ENCODE measurements around the gene EFEMP1. TPM values are rescaled to one million over a fixed set of nuclear protein-coding genes. Genes with fewer than 3 reads are reported as not detected.

Gene EFEMP1
- total and polyA plus RNA-seq, 2 of the 13 experiments (the other 11 are each of a cell fraction or from before 2014, with no cell fraction given), result not detected

DNA sequence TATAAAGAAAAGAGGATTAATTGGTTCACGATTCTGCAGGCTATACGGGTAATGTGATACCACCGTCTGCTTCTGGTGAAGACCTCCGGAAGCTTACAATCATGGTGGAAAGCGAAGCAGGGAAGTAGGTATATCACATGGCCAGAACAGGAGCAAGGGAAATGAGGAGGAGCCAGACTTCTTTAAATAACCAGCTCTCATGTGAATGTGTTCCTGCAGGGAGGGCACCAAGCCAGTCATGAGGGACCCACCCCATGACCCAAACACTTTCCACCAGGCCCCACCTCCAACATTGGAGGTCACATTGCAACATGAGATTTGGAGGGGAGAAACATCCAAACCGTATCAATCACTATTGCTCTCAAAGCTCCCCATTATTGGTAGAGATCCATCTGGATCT lies 61.8 kb downstream of the EFEMP1 start:
- Histone ChIP-seq H3K36me3 (replicated peaks in 1 of 2; ENCODE audit: control insufficient read depth in 1 of 2, insufficient read depth in 2 of 2, low read length in 2 of 2) (no peaks in the 10 kb centered on the region), H3K4me1 (ENCODE audit: insufficient read depth, low read length) (no peaks in the 10 kb centered on the region), H2AFZ (ENCODE audit: low read length) (no peak overlapping the region), H3K4me3 (replicated peaks in 1 of 3; ENCODE audit: insufficient read depth in 1 of 3, low read depth in 2 of 3, low read length in 3 of 3) (no peak overlapping the region), H3K79me2 (ENCODE audit: insufficient read depth, low read length) (no peaks in the 10 kb centered on the region), H3K9me3 (ENCODE audit: low read length) (no peaks in the 10 kb centered on the region), H3K27me3 (ENCODE audit: control insufficient read depth in 1 of 2, insufficient read depth in 2 of 2, low read length in 2 of 2) (no peaks in the 10 kb centered on the region), H3K27ac (ENCODE audit: extremely low read length, insufficient read depth, low read length) (no peak overlapping the region), H4K20me1 (ENCODE audit: insufficient read depth, low read length) (no peaks in the 10 kb centered on the region), H3K9ac (ENCODE audit: insufficient read depth, low read depth, low read length) (no peak overlapping the region), H3K4me2 (ENCODE audit: low read depth, low read length) (no peak overlapping the region)
- FAIRE-seq (no peak), ATAC-seq (no peak), DNase-seq (ENCODE audit: low spot score) (no peak)
- ChIA-PET CTCF (ENCODE audit: low intra/inter-chr PET ratio, low total read pairs) (no interaction called here), POLR2A (no interaction called here)
- no TSS peak for BruUV-seq (replicated peaks)
- in situ Hi-C loops (cut with HindIII; ENCODE audit: extremely low pct_ligation_motif_present, low pct_unique_long_range_greater_than_20kb), result no loop called here
- intact Hi-C loops (cut with micrococcal nuclease; ENCODE audit: unreplicated experiment), result no loop called here
- 18% methylated on average over 6 of the region's 6 CpGs for WGBS (ENCODE audit: low lambda C conversion rate)
- TF ChIP-seq SP1 (IDR thresholded peaks at IDR 0.05) (no peak), SP1 (CRISPR knock-in tag; IDR thresholded peaks at IDR 0.05) (no peak), ATM (IDR thresholded peaks at IDR 0.05; ENCODE audit: borderline replicate concordance) (no peak), ZNF10 (CRISPR knock-in tag; IDR thresholded peaks at IDR 0.05; ENCODE audit: borderline replicate concordance, low read depth) (no peak), HNF4A (CRISPR knock-in tag; IDR thresholded peaks at IDR 0.05) (no peak), IKZF5 (CRISPR knock-in tag; IDR thresholded peaks at IDR 0.05) (no peak), ZNF546 (CRISPR knock-in tag; conservative IDR thresholded peaks at IDR 0.05) (no peak), ZNF75D (CRISPR knock-in tag; IDR thresholded peaks at IDR 0.05; ENCODE audit: borderline replicate concordance) (no peak), ZNF24 (IDR thresholded peaks at IDR 0.05) (no peak), RERE (CRISPR knock-in tag; IDR thresholded peaks at IDR 0.05; ENCODE audit: low read depth) (no peak)
- TF ChIP-seq, protein P1, sequence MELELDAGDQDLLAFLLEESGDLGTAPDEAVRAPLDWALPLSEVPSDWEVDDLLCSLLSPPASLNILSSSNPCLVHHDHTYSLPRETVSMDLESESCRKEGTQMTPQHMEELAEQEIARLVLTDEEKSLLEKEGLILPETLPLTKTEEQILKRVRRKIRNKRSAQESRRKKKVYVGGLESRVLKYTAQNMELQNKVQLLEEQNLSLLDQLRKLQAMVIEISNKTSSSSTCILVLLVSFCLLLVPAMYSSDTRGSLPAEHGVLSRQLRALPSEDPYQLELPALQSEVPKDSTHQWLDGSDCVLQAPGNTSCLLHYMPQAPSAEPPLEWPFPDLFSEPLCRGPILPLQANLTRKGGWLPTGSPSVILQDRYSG (CRISPR knock-in tag; IDR thresholded peaks at IDR 0.05), result no peak
- TF ChIP-seq, protein P2, sequence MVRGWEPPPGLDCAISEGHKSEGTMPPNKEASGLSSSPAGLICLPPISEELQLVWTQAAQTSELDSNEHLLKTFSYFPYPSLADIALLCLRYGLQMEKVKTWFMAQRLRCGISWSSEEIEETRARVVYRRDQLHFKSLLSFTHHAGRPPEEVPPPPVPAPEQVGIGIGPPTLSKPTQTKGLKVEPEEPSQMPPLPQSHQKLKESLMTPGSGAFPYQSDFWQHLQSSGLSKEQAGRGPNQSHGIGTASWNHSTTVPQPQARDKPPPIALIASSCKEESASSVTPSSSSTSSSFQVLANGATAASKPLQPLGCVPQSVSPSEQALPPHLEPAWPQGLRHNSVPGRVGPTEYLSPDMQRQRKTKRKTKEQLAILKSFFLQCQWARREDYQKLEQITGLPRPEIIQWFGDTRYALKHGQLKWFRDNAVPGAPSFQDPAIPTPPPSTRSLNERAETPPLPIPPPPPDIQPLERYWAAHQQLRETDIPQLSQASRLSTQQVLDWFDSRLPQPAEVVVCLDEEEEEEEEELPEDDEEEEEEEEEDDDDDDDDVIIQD (CRISPR knock-in tag; IDR thresholded peaks at IDR 0.05; ENCODE audit: low read depth), result no peak
- TF ChIP-seq, protein P3, sequence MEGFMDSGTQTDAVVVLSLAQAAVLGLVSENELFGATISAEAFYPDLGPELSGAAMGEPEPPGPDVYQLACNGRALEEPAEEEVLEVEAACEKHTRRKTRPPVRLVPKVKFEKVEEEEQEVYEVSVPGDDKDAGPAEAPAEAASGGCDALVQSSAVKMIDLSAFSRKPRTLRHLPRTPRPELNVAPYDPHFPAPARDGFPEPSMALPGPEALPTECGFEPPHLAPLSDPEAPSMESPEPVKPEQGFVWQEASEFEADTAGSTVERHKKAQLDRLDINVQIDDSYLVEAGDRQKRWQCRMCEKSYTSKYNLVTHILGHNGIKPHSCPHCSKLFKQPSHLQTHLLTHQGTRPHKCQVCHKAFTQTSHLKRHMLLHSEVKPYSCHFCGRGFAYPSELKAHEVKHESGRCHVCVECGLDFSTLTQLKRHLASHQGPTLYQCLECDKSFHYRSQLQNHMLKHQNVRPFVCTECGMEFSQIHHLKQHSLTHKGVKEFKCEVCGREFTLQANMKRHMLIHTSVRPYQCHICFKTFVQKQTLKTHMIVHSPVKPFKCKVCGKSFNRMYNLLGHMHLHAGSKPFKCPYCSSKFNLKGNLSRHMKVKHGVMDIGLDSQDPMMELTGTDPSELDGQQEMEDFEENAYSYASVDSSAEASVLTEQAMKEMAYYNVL (CRISPR knock-in tag; IDR thresholded peaks at IDR 0.05; ENCODE audit: borderline replicate concordance), result no peak
- TF ChIP-seq, protein P4, sequence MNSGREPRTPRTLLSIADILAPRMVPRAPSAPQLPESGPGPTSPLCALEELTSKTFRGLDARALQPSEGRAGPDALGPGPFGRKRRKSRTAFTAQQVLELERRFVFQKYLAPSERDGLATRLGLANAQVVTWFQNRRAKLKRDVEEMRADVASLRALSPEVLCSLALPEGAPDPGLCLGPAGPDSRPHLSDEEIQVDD (CRISPR knock-in tag; IDR thresholded peaks at IDR 0.05; ENCODE audit: borderline replicate concordance), result no peak
